Germinal center (tissue), 1 donor: ENCODE measurements around the gene LRP6.
"Not testable (repeated sequence)": the region's sequence is repeated elsewhere in the genome, so short reads cannot be mapped to it uniquely, and the experiment has no call there.

Experiments
- DNase-seq: peaks from one replicate; pipeline ENCODE4 v3.0.0; 2012; ENCODE audit warnings: mixed read lengths, low spot score

LRP6 gene

DNA sequence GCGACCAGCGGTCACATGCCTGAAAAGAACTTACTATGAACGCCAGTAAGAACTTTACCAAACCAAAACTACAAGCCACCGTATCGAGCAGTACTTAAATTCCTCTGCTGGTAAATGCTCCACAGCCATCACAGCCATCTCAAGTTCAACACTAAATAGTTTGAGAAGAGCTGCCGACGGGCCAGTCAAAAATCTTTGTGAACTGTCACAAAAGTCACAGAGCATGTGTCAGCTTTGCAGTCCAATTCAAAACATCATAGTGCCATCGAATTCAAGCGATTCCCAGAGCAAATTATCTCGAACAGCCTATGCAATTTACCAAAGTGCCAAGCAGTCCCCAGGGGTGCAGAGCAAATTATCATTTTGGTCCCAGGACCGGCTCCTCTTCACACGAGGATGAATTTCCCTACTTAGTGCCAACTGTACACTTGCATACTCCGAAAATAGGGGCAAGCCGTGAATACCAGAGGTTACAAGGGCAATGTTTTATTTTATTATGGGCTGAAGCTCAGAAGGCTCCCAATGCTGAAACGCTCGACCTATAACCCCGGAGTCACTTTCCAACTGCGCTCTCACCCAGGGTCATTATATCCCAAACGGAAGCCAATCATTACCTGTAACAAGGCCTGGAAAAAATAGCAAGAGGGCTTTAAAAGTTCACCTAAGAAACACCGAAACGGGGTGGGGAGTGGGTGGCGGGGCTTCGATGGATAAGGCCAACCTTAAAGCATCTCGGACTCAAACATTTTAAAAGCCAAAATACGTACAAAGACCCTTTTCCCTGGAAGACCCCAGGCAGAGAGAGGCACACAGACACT is 1.1 kb downstream of the LRP6 start:
- no peak for DNase-seq

DNA sequence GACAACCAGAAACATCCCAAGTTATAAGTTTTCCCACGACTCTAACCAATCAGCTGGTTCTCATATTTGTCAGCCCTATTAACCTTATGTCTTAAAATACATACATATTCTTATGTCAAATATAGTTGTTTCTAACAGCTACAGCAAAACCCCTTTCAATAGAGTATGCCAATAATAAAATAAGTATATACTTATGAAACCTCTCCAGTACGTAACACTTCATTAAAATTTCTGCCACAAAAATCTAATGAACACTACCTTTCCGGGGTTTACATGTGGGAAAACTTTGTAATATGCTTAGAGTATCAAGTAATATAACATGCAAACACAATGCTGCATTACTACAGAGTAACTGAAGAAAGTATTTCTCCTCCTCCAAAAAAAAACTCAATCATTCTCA is 1.8 kb downstream of the LRP6 start:
- no peak for DNase-seq

DNA sequence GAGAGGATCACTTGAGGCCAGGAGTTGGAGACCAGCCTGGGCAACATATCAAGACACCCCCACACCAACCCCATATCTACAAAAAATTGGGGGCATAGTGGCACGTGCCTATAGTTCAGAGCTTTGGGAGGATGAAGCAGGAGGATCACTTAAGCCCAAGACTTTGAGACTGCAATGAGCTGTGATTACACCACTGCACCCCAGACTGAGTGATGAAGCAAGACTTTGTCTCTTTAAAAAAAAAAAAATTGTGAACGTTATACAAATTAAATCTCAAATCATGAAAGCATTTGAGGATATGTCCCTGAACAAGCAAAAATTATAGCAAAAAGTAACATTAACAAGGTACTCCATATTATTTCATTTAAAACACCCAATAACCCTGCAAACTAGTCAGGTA is 2.9 kb downstream of the LRP6 start:
- DNase-seq = no peak

DNA sequence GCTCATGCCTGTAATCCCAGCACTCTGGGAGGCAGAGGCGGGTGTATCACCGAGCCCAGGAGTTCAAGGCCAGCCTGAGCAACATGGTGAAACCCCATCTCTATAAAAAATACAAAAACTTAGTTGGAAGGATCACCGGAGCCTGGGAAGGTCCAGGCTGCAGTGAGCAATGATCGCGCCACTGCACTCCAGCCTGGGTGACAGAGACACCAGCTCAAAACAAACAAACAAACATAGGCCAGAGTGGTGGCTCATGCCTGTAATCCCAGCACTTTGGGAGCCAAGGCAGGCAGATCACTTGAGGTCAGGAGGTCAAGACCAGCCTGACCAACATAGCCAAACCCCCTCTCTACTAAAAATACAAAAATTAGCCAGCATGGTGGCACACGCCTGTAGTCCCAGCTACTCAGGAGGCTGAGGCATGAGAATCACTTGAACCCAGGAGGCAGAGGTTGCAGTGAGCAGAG is 10.5 kb downstream of the LRP6 start:
- DNase-seq = not testable (repeated sequence)

DNA sequence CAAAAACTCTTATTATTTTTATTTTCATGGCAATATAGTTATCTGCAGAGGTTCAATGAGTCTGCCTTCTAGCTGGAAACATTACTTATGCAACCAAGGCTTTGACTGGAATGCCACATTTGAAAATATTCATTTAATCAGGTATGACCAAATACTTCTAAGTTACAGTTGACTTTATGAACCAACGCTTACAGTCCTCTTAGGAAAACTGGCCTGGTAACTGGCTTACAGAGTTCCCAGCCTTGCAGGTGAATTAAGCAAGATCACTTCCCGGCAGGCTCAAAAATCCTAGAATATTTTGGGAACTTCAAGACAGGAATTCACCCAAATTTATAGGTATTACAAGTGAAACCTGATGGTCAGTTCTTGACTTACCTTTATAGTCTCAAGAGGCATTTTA is 12.3 kb downstream of the LRP6 start:
- no peak for DNase-seq

DNA sequence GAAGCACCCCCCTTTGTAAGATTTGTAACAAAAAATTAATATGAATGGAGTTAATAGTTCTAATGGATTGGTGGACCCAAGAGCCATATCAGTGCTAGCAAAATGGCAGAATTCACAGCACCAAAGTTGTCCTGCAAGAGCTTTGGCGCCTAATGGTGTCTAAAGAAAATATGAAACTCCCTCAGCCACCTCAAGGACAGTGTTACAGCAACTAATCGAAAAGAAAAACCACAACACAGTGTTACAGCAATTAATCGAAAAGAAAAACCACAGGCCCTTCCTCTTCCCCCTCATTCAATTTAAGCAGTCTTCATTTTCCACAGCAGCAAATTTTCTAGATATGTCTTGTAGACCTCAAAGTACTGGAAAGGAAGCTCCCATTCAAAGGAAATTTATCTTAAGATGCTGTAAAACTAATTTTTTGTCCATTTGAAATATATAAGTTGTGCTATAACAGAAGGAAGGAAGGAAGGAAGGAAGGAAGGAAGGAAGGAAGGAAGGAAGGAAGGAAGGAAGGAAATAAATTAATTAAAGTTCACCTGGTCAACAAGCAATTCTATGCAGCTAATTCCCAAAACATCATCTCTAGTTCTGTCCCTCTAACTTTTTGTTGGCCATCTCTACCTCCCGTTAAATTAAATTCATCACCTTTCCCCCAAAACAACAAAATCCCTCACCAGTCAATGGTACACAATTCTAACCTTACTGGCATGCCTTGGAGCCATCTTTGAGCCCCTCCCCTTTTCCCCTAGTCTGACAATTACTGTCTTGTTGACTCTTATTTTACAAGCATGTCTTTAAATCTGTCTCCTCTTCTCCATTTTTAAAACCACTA is 17.4 kb downstream of the LRP6 start:
- no peak for DNase-seq

DNA sequence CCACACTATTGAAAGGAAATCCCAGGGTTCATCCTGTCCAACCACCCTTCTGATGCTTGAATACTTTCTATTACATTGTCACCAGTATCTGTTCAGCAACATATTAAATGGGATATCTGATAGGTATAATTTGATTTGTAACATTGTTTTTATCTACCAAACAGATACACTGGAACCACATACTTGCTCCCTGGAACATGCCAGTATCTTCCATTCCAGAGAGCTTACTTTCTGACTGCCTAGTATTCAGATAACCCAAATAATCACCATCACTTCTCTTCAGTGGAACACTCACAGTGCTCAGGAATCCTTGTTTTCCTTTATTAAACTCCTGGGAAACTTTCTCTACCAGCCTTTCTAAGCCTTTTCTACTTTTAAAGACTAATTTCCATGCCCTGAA is 19.3 kb downstream of the LRP6 start:
- no peak for DNase-seq

DNA sequence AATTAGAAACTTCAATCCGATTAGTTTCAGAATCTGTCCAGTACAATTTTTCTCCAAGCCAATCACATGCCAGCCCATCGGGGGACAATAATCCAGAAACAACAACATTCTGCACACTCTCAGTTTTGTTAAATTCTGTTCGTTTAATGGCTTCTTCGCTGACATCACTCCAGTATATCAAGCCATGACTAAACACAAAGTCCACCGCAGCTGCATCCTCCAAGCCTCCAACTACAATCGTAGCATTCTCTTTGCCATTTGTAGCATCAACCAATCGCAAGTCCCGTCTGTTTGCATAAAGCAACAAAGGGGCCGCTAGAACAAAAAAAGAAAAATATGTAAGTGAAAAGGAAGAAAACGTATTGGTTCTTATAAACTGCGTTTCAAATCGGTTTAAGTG is 22.5 kb downstream of the LRP6 start:
- DNase-seq = no peak

DNA sequence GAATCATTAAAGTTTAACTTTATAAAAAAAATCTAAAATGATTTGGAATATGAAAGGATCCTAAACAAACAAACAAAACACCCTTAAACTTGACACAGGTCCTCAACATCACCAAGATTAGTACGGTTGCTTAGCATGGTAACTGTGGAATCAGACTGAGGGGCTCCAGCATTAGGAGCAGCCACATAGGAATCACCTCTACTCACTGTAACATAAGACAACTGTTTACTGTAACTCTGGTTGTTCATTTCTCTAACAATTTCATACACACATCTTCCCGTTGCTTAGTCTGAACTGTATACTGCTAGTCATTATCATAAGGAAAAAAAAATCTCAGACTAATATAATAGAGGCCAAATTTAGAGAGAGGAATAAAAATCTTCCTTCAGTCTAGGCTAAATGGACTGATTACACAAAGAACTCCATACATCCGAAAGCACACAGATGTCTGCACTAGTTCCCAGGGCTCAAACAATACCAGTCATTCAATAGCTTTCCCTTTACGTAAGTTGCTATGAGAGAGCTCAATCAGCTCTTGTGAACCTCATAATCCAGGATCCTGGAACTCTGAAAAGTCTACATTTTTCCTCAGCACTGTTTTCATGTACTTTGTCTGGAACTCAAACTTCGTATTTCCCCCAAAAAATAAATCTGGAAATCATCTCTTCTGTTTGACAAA is 26.0 kb downstream of the LRP6 start:
- no peak for DNase-seq

DNA sequence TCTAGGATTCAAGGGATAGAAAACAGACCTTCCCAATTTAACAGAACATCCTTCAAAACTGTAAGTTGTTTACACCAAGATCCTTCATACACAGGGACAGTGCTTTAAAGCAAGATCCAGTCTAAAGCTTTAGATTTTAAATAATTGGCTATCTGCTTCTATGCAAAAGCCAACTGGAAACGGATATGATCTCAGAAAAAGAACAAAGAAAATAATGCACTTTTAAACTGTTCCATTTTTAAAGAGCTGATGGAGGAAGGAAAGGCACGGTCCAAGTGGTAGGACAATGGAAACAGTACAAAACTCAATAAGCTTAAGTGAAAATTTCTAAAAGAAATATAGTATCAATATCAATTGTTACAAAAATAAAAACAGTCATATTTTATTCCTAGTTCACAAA is 27.7 kb downstream of the LRP6 start:
- DNase-seq = no peak

DNA sequence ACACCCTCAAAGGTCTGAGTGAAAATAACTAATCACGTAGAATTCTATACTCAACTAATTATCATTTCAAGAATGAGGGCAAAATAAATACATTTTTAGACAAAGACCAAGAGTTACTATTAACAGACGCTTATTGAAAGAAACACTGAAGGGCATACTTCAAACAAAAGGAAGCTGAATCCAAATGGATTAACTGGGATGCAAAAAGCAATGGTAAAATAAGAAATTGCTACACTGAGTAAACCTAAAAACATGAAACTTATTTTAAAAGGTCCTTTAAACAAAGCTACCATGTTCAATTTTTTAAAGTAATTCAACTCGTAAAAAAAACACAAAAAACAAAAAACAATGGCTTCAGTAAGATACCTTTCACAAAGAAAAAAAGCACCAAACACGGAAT is 28.2 kb downstream of the LRP6 start:
- no peak for DNase-seq

DNA sequence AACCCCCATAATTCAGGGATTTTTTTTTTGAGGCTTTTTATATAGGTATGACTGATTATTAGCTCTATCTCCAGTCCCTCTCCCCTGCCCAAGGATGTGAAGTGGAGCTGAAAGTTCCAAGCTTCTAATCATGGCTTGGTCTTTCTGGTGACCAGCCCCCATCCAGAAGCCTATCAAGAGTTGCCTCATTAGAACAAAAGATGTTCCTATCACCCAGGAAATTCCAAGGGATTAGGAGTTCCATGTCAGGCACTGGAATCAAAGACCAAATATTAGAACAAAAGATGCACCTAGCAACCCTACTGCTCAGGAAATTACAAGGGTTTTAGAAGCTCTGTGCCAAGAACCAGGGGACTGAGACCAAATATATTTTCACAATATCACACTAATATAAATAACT is 29.9 kb downstream of the LRP6 start:
- no peak for DNase-seq

DNA sequence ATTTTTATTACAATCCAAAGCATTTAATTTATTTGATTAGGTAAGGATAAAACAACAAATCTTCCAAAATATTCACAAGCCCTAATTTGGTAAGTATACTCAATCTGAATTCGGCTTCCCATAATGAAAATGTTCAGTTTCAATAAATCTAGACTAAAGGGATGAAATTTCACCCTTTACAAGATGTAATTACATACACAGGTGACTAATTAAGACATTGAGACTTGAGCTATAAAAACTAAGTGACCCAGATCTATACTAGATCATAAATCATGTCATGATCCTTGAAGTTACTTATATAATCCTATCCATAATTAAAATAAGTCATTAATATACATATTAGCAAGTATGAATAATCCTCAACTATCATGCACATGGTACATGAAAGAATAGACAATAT is 36.6 kb downstream of the LRP6 start:
- no peak for DNase-seq

DNA sequence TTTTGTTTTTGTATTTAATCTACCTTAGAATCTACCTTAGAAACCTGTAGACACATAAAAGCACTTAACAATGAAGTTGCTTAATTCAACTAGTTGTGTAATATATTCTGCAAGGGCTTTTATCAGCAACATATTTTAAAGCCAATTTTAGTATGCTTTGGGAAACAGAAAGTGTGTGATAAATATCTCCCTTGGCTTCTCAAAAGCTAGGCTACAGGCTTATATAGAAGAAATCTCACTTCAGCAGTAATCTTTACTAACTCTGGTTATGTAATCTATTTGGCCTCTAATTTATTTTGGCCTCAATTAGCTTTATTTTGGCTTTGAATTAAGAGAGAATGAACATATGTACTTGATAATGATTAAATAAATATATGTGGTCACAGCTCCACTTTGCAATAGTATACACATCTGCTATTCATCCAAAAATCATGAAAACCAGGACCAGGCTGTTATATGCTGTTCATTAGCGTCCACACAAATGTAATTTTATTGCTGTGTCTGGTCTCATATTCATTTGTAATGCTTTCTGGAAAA is 37.2 kb downstream of the LRP6 start:
- DNase-seq = no peak

DNA sequence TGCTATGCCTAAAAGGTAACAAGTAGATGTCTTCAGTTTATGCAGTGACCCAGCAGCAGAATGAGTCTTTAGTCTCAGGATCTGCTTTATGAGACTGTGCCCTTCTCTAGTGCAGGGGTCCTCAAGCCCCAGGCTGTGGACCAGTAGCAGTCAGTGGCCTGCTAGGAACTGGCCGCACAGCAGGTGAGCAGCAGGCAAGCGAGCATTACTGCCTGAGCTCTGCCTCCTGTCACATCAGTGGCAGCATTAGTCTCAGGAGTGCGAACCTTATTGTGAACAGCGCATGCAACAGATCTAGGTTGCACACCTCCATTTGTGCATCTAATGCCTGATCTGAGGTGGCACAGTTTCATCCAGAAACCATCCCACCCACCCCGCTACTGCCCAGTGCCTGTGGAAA is 38.4 kb downstream of the LRP6 start:
- DNase-seq = no peak

DNA sequence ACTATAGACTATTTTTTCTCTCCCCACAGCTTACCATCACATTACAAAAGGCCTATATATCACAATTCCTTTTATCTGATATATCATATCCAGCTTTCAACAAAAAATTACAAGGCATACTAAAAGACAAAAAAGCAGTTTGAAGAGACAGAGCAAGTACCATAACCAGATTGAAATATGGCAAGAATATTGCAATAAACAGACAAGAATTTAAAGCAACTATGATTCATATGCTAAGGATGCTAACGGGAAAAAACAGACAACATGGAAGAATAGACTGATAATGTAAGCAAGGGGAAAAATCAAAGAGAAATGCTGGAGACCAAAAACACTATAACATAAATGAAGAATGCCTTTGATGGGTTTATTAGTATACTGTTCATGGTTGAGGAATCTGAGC is 40.7 kb downstream of the LRP6 start:
- DNase-seq = no peak

DNA sequence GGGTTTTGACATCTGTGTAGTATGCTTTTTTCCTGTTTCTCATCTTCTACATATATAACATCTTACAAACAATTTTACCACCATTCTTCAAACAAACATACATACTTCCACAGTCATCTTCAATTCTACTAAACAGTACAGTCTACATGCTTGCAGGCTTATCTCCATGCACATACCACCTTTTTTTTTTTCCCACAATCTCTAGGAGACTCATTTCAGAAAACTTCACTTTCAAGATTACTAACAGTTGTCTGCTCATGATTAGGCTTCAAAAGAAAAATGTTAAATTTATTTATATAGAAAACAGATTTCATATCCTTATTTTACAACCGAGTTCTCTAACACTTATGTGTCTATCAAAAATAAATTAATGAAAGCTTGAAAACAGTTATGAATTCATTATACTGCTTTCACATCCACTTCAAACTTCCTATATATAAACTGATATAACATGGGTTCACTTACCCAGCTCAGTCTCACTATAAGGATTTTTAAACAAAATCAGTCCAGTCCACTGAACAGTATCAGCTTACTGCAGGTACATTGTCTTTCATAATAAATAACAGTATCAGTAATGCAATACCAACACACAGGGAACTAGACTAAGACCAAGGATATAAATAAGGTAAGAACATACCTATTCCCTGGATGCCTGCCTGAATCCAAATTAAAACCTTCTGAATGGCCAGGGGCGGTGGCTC is 42.5 kb downstream of the LRP6 start:
- no peak for DNase-seq

DNA sequence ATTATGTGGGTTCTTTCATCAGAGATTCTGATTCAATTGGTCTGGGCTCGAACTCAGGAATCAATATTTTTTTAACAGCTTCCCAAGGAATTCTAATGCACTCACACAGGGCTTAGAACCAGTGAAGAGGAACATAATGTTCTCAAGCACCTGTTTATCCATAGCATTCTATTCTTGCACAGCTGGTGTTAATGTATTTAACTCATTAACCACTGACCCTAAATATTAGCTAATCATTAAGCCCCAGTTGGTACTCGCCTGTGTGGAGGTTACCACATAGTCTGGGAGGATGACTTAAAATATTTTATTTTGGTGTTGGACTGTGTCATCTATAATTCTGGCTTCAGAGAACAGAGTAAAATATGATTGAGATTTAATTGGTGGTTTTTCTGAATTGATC is 45.3 kb downstream of the LRP6 start:
- no peak for DNase-seq

DNA sequence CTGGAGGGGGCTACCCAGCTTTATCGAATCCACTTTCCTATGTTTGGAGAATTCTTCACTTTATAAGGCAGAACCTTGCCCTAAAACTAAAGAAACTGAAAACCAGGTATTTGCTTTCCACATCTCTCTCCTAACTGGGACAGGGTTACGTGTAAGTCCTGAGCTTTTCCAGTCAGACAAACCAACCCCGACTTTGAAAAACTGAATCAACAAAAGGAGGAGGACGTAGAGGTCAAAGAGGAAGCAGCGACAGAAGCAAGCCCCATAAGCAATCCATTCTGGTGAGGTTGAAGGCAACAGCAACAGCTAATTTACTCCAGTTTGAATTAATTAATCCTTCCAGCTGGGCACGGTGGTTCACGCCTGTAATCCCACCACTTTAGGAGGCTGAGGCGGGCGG is 47.2 kb downstream of the LRP6 start:
- no peak for DNase-seq

DNA sequence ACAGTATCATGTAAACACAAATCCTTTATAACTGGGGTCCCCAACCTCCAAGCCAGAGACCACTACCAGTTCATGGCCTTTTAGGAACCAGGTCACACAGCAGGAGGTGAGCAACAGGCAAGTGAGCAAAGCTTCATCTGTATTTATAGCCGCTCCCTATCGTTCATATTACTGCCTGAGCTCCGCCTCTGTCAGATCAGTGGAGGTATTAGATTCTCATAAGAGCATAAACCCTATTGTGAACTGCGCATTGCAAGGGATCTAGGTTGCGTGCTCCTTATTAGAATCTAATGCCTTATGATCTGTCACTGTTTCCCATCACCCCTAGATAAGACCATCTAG is 49.9 kb downstream of the LRP6 start:
- no peak for DNase-seq

DNA sequence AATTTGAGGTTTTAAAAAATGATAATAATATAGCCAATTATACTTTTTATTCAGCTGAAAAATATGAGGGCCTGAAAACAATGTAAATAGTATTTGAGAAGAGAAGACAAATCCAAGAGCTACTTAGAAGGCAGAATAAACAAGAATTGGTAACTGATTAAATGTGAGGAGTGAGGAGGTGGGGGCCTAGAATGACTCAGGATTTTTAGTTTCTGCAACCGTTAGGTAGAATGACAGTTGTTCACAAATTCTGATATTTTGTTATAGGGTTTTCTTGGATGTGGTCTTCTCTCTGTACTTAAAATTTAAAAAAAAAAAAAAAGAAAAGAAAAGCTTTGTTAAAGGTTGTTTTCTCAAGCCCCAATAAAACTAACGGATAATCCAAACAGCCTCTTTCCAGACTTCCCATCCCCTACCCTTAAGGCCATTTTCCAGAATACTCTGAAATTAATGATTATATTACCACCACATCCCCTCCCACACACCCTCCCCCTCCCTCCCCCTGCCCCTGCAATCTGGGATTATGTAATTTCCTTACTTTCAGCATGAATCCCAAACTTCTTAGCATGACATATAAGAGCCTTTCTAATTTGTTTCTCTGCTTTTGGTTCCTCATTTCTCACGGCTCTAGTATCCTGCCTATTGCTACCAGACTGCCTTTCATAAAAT is 50.4 kb downstream of the LRP6 start:
- DNase-seq = no peak
